ENCODE measurements around the gene NHSL1. TPM values are rescaled to one million over a fixed set of nuclear protein-coding genes. Genes with fewer than 3 reads are reported as not detected.

Gene NHSL1
- total RNA-seq, 1 donor from 2014 or later: 34.8 TPM

DNA sequence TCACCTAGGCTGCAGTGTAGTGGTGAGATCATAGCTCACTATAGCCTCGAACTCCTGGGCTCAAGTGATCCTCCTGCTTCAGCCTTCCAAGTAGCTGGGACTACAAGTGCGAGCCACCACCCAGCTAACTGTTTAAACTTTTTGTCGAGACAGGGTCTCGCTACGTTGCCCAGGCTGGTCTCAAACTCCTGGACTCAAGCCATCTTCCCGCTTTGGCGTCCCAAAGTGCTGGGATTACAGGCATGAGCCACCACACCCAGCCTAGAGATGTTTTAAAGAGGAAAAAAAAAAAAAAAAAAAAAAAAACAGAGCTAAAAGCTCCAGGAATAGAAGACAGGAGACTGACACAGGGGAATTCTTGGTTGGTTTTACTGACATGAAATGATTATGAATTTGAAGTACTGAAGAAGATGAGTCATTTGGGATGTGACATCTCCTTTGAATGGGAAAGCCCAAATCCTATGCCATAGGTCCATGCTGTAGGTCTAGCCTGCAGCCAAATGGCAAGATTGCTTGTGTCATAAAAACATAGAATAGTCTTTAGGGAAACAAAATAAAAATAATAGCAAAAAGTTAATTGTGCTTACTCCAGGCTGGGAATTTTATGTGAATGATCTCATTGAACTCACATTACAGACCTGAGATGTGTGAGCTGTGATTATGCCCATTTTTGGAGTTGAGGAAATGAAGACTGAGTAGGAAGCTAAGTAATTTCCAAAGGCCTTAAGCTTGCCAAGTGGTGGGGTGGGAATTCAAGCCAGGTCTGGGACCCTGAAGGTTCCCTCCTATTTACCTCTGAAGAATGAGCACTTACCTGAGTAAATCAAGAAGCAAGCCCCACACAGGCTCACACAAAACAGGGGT, 24.3 kb upstream of the NHSL1 start:
- ATAC-seq: peak; percentile 45

DNA sequence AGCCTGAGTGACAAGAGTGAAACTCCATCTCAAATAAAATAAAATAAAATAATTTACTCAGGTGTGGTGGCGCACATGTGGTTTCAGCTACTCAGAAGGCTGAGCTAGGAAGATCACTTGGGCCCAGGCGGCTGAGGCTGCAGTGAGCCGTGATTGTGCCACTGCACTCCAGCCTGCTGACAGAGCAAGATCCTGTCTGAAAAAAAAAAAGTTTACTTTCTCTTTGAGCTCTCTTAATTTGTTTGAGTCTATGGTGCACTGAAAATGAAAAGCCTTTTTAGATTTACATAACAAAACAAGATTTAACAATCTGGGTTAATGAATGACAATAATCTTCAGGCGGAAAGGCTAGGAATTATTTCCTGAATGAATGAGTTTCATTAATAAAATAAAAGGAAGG, 23.3 kb upstream of the NHSL1 start:
- no peak for ATAC-seq

DNA sequence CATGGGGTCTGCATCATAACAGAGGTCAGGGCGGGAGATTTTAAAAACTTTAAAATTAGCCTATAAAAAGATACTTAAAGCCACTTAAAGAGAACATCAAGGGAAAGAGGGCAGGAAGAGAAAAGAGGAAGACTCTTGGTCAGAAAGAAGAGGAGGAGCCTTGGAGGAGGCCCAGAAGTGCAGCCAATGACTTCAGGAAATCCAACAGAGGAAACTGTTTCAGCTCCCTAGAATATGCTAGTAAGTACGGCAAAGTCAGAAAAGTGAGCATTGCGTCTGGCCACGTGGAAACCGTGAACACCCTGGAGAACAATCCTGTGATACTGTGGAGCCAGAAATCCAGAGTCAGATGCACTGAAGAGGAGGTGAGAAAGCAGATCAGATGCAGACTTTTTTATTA, 22.5 kb upstream of the NHSL1 start:
- no peak for ATAC-seq

DNA sequence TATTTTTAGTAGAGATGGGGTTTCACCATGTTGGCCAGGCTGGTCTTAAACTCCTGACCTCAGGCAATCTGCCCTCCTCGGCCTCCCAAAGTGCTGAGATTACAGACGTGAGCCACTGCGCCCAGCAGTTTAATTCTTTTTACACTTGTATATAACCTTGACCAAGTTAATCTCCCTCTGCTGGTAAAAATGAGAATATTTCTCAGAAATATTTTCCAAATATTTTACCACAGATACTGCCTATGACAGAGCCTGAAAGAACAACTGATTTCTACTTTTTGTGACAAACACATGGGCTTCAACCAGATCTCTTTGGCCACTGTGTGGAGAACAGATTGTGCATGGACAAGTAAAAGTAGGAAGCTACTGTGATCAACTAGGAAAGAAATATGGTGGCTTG, 21.2 kb upstream of the NHSL1 start:
- no peak for ATAC-seq

DNA sequence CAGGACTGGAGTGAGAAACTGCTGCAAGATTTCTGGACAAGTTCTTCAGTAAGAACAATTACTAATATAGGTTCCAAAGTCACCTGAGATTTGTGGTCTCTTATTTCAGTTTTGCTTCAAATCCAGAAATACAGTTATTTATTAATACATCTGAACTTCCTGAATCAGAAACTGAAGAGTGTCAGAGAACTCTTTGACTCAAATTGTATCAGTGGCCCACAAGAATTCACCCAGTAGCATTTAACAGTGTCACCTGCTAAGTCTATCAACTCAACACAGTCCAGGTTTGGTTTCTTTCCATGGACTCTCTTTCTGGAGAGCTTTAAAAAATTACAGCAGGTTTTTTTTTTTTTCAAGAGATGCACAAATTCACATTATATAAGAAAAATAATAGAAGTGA, 18.8 kb upstream of the NHSL1 start:
- ATAC-seq: no peak

DNA sequence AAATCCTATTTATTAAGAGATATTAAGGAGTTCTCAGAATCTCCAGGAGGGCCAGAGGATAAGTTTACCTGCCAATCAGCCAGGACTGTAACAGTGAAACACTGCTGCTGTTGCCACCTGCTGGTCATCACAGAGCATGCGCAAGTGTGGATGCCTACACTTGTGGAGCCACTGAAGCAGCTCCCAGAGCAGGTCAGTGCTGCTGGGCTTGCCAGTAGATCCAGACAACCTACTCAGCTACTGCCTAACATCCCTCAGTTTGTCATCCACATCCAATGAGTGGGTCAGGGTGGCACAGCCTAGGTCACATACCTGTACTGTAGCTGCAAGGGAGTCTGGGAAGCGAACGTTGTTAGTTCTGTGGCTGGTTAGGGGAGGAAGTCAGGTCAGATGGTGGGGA, 18.3 kb upstream of the NHSL1 start:
- peak; percentile 91 for ATAC-seq

DNA sequence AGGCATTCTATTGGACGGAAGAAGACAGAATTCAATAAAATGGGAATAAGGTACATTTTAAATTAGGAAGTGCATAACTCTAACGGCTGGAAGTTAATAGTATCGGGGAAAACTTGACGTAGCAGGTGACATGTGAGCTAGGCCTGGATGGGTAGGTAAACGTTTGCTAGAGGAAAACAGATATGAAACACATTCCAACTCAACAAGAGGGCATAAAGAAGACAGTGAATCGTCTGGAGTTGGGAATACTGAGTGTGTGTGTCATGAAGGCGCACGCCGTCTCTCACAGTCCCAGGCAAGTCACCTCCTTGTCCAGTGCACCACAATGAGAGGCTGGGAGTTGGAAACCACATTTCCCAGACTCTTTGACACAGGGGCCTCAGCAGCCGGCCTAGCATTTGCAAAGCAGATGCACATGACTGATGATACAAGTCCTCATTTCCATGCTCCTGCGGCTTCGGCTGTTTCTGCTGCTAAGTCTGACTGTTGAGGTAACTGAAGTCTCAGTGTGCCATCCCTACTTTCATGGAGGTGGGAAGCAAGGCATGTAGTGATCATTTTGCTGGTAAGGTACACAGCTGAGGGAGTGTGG, 16.5 kb upstream of the NHSL1 start:
- ATAC-seq: no peak

DNA sequence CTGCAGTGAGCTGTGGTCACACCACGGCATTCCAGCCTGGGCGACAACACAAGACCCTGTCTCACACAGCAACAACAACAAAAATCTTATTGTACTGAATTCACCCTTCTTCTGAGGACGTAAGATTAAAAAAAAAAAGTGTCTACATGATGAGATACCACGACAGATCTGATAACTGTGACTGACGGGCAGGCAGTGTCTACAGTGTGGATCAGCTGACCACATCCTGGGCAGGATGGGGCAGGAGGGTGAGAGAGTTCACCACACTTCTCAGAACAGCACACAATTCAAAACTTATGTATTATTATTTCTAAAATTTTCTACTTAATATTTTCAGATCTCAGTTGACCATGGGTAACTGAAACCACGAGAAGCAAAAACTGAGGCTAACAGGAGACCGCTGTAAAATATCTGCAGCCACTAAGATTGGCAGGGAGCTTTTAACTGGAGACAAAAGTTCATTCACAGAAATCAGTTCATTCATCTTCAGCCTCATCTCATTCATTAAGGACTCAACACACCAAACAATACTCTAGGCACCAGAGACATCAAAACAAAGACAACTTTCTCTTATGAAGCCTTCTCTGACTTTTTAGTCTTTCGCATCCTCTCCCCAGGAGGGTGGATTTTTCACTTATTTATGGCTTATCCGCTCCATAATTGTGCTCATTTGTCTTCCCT, 15.7 kb upstream of the NHSL1 start:
- no peak for ATAC-seq

DNA sequence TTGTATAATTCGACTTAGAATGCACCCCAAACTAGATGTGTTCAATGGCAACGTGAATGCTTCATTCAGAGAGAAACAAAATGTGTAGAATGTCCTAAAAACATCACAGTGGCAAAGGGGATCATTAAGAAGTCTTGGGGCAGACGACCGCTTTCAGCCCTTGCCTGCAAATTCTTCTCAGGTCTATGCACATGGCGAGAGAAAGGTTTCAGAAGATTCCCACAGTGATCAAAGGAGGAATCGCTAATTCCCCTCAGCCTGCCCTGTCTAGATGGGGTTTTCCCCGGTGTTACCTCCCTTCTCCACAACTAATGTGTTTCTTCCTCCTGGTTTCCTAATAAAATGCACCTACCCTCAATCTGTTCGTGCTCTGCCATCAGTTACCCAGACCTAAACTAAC, 13.3 kb upstream of the NHSL1 start:
- no peak for ATAC-seq

DNA sequence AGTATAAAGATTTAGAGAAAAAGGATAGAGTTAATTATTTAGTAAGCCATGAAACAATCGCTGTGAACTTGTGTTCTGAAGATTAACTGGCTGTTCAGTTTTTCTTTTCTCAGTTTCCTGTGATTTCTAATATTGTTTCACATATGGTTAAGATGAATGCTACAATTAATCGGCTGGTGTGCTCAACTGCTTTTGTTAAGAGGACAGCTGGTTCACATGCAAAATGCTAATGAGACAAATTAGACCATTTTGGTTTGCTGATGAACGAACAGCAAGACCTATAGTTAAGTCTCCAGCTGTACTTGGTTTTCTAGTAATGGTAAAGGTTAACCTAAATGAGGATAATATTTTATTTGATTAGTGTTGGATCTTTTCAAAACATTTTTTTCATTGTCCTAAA, 10.8 kb upstream of the NHSL1 start:
- no peak for ATAC-seq

DNA sequence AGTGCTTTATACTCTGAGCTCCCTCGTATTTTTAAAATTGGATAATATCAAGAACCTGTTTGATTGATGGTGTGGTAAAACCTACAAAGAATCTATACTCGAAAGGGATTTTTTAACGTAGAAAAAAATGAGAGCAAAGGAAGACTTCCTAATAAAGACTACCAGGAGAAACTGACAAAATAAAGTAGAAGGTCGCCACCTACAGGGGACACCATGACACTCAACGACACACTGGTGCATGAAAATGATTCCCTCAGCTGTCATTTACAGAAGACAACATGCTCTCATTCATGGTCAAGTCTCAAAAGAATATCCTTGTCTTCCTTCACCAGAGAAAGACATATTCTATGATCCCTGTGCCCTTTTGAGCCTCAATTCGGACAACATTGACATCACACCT, 10.1 kb upstream of the NHSL1 start:
- peak; percentile 59 for ATAC-seq

DNA sequence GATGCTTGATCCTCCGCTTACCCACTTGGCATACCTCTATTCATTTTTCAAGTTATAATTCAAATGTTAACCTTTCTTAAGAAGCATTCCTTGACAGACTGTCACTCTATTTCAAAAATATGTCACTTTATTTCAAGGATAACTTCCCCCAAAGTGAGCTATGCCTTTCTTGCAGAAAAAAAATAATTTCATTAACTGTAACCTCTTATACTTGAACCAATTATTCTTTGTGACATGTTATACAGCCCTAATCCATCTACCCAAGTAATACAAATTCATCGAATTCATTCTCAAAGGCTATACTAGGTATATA, 9.3 kb upstream of the NHSL1 start:
- ATAC-seq: no peak

DNA sequence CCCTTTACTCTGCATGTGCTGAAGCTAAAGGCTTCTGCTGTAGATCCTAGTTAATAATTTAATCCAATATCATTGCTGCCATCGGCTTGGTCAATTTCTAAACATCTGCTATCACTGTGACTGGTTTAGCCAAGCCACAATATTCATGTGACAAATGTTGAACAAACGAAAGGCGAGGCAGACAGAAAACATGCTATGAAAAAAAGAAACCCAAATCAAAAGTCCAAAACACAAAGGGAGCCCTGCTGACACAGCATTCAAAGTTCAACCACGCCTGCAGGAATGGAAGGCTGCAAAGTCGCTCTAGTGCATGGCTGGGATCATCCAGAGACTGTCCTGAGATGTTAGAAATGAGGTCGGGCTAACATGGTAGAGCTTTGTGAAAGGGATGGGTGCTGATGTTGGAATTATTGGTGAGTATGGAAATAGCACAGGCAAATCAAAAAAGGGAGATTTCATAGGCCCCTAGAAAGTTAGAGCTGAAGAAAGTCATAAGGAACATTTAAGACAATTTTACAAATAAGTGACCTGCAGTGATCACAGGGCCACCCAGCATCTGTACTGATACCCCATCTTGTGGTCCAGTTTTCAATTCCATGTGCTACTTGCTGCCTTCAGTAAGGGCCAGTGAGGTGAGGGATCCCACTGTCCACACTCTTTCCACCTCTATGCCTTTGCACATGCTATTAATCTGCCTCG, 8.8 kb upstream of the NHSL1 start:
- ATAC-seq: no peak

DNA sequence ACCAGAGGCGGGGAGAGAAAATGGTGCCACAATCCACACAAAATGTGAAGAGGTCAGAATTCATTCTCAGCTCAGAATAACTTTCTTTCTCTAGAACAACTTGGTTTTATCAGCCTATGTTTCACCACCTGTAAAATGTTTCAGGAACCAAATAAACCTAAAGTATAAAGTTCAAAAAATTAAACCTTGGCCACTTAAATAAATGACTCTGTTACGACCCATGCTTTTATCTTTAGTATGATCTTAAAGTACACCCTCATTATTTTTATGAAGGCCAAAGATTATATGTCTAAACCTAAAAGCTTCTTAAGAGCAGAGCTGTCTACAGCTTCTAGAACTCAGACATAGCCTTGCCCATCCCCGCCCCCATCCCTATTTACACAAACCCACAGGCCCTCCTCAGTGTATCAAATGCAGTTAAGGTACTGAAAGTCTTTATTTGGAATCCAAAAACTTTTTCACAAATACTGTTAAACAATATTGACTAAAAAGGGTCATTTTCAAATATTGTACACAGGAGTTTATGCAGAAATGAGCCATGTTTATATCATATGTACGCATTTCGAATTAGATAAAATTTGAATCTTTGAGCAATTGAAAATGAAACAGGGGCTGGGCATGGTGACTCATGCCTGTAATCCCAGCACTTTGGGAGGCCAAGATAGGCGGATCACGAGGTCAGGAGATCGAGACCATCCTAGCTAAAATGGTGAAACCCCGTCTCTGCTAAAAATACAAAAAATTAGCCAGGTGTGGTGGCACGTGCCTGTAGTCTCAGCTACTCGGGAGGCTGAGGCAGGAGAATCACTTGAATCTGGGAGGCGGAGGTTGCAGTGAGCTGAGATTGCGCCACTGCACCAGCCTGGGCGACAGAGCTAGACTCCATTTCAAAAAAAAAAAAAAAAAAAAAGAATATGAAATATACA, 5.7 kb upstream of the NHSL1 start:
- no peak for ATAC-seq

DNA sequence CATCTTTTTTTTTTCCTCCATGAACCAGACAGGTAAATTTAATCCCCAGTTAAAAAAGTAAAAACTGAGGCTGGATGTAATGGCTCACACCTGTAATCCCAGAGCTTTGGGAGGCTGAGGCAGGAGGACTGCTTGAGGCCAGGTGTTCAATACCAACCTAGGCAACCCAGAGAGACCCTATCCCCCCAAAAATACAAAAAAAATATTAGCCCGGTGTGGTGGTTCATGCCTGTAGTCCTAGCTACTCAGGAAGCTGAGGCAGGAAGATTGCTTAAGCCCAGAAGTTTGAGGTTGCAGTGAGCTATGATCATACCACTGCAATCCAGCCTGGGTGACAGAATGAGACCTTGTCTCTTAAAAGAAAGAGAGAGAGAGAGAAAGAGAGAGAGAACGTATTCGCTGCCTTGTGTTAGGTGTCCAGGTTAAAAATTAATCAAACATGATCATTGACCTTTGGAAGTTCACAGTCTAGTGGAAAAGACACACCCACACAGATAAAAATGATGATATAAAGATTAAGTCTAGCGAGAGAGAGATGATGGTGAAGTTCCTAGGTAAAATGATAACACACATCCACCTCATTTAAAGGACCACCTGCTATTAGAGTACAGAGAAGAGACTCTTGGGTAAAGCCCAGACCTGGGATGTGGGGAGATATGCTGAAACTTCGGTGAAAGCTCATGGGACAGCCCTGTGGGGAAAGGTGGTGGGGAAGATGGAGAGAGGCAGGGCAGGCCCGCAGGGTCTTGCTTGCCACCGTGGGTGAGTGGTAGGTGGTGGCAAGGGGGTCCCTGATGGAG, 4.8 kb upstream of the NHSL1 start:
- no peak for ATAC-seq

DNA sequence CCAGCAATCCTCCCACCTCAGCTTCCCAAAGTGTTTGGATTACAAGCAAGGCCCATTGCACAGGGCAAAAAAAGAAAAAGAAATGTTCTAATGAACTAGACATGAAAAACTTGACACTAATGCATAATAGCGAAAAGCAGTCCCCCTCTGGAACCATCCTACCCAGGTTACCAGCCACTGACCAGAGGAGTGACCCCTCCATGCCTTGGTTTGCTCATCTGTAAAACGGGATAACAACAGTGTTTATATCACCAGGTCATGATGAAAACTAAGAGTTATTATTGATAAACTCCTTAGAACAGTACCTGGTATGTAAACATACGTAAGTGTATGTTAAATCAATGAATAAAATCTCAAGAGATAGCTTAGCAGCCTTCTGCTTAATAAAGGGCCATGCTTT, 3.3 kb upstream of the NHSL1 start:
- ATAC-seq: no peak

DNA sequence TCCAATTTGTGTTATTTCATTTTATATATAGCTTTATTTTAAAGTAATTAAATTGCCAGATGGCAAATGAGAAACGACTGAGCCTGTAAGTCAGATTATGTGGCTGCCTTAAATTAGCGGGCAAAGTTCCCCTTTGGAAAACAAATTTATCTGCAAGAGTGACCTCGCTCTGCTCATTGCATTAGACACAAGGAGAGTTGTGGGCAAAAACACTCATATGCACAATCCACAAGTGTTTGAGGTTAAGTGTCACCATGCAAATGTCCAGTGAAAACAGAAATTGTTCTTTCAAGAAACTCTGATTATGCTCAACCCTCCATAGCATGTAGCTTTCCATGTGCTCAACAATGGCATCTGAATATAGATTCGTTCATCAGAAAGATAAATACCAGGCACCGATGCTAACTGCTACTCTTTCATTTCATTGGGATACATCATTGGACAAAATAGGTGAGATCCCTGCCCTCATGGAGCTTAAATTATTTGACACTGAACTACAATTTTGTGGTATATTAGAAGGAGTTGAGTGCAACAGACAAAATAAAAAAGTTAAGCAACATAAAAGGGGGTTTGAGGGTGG, 1.7 kb upstream of the NHSL1 start:
- no peak for ATAC-seq

DNA sequence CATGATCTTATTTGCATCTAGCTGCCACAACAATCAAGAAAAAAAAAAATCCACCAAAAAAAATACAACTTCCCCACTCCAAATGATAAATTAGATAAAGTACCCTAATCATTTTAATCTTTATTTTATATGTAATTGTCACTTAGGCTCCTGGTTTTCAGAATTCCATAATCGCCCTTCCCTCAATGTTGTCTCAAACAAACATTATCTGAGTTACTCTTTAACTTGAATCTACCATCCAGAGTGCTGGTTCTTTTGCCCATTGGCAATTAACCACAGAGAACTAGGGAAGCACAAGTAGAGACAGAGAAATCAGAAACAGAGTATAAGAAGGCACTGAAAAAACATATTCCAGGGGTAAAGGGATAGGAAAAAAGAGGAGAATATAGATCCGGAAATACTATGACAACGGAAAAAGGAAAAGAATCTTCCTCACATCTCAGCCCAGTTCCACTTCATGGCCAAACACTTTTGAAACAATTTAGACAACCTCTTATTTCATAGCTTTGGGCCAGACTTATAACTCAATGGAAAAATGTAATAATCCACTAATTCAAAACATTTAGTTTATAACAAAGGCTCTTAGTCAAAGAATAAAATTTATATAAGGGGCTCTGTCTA, 861 bp upstream of the NHSL1 start:
- ATAC-seq: no peak

DNA sequence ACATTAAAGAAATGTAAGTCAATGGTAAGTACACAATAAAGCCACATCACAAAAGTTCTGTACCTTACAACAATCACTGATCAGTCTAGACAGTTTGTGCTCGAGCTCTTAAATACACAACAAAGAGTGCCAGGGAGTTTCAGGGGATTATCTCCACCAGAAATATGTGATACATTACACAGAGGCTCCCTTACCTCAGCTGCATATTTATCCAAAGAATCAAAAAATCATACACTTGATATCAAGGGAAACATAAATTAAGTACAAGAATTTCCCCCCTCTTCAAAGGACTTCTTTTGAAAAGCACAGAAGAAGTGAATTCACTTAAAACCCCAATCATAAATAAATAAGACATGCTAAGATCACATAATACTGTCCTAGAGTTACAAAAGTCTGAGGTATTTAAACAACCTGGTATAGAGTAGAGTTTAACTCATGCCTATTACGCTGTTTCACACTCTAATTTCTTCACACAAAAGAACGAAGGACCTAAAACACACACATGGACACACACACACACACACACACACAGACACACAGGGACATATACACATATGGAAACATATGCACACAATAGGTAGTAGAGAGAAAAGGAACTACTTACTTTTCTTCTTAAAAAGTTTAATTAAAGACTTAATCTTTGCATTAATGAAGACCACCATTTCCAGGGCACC, 528 bp downstream of the NHSL1 start:
- peak; percentile 41 for ATAC-seq

DNA sequence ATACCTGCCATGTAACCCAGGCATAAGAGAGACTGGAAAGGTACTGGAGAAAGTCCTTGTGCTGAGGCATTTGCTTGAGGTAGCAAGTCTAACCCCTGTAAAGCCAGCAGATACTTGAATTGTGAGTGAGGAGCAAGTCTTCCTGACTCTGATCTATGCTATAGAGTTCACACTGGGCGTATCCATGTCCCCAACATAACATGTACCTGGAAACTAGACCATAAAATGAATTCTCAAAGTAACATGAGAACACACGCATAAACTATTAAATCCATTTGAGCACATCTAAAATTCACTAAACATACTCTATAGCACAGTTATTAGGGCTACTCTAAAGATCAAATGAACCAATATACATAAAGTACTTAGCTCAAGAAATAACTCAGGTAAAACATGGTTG, 2.0 kb downstream of the NHSL1 start:
- no peak for ATAC-seq
